OCI-LY3 (cell line): ENCODE data around the gene MIPOL1.

Source experiments
- CTCF ChIP-seq: fragments of 200-600, 300-600 bp; sonication (generic); IDR thresholded peaks from 2 replicates; pipeline ENCODE4 v1.5.1; 2014; ENCODE audit warnings: antibody characterized with exemption, low read length, low read depth
- EZH2phosphoT487 ChIP-seq: fragments of 200-600 bp; shearing (Covaris generic); IDR thresholded peaks from 2 replicates; pipeline ENCODE4 v1.6.1; 2018; ENCODE audit warnings: antibody characterized with exemption, mixed run types, low read depth

GRCh38 chr14:37202265-37202664 is 4.5 kb downstream of the MIPOL1 start:
- TF ChIP-seq EZH2phosphoT487: no peak
- no peak for TF ChIP-seq CTCF
